ENCODE measurements around the gene GTPBP4.

GRCh38 chr10:945778-946177, 42.5 kb upstream of the GTPBP4 start:
- TF ChIP-seq CTCF (IDR thresholded peaks at IDR 0.05; ENCODE audit: low read depth, low read length): no peak
- TF ChIP-seq POLR2A (IDR thresholded peaks at IDR 0.05; ENCODE audit: extremely low read depth, insufficient read length): no peak
- TF ChIP-seq MAX (IDR thresholded peaks at IDR 0.05; ENCODE audit: low read depth, low read length): no peak
